Placental epithelial cell (primary cell): ENCODE results near the gene COQ8A. TPM values are rescaled to one million over a fixed set of nuclear protein-coding genes. Genes with fewer than 3 reads are reported as not detected.

ENCODE experiments used
- small RNA-seq: library from RNA; depleted of rRNA; stranded (forward); fragments of <200 nt; gene quantifications from one replicate; pipeline ENCODE3, GENCODE V24; 2012
- total RNA-seq: library from RNA; depleted of rRNA; stranded (reverse); fragments of >200 nt; gene quantifications from 2 replicates; pipeline ENCODE4 v1.2.3, GENCODE V29; 2012

Gene COQ8A
- total RNA-seq: 5.1 and 7.1 TPM in 2 replicates

GRCh38 chr1:226940029-226940805 is at the start of gene COQ8A:
COQ8A (plus strand) TSS chr1:226940294; CDS start chr1:226961386, 21,092 bp downstream.

Small RNA genes lying within 50 kb of the gene (small RNA-seq; reads per million reads assigned to genes)
- gene AL353689.1: not detected

Other genes with a start within 250 kb of the COQ8A start
- 10.4 and 18.8 TPM in 2 replicates for gene ITPKB, start 201.0 kb upstream of the COQ8A start, total RNA-seq
- gene PSEN2, start 69.7 kb upstream of the COQ8A start, total RNA-seq: 6.7 and 8.9 TPM in 2 replicates